Prostate gland (tissue), 2 donors: ENCODE results near the gene EPGN. TPM values are rescaled to one million over a fixed set of nuclear protein-coding genes. Genes with fewer than 3 reads are reported as not detected.
"Not testable (repeated sequence)": the region's sequence is repeated elsewhere in the genome, so short reads cannot be mapped to it uniquely, and the experiment has no call there.

ENCODE experiments used
- DNase-seq: peaks from one replicate; pipeline ENCODE4 v3.0.0-alpha.2; 2019; ENCODE audit warnings: low spot score
- H3K27ac ChIP-seq, 2 donors: fragments of 200-600 bp; sonication (generic); 2 replicates each; pipeline ENCODE4 v1.5.1; 2017 to 2019
- H3K27me3 ChIP-seq: fragments of 200-600 bp; sonication (generic); replicated peaks from 2 replicates; pipeline ENCODE4 v1.5.1; 2019; ENCODE audit not compliant: insufficient read depth
- H3K36me3 ChIP-seq, 2 donors: fragments of 200-600 bp; sonication (generic); 1 replicate in 1 of 2; 2 replicates in 1 of 2; pipeline versions ENCODE4 v1.5.1 to v1.8.1; 2017 to 2019
- H3K4me1 ChIP-seq: fragments of 200-600 bp; sonication (generic); replicated peaks from 2 replicates; pipeline ENCODE4 v1.5.1; 2019
- H3K4me3 ChIP-seq, 2 donors: fragments of 200-600 bp; sonication (generic); 2 replicates each; pipeline ENCODE4 v1.5.1; 2017 to 2019
- H3K9me3 ChIP-seq: fragments of 200-600 bp; sonication (generic); 2 replicates; pipeline ENCODE4 v1.5.1; 2017
- POLR2A ChIP-seq: fragments of 450-650 bp; IDR thresholded peaks from one replicate; pipeline ENCODE4 v1.6.1; 2016; ENCODE audit warnings: antibody characterized with exemption, mild to moderate bottlenecking
- POLR2AphosphoS5 ChIP-seq: sonication (generic); formaldehyde crosslinking; IDR thresholded peaks from one replicate; pipeline ENCODE4 v1.6.1; 2017; ENCODE audit warnings: antibody characterized with exemption
- WGBS: methylation state at CpG from one replicate; pipeline ENCODE4 v1.1.5; 2018; 5-methylcytosine and 5-hydroxymethylcytosine counted together
- intact Hi-C: fragments of 100-400 bp; cut with DNase I; formaldehyde crosslinking; loops from one replicate; pipeline ENCODE4 v1.14.2; 2022
- total RNA-seq, 2 donors: library from RNA; depleted of rRNA; stranded (reverse); fragments of >200 nt; gene quantifications; one replicate each; pipeline ENCODE4 v1.1.0, GENCODE V29; 2016
- TF ChIP-seq, protein P1 (sequence below), 4 experiments: fragments of 200-600 bp in 2 of 4; fragments of 450-650 bp in 2 of 4; sonication (generic) in 2 of 4; IDR thresholded peaks; 1 replicate in 3 of 4; 2 replicates in 1 of 4; pipeline ENCODE4 v1.5.1; 2016 to 2019; ENCODE audit warnings: antibody characterized with exemption in 4 of 4, mild to moderate bottlenecking in 2 of 4, moderate library complexity in 2 of 4

EPGN gene
- total RNA-seq, 2 donors from 2014 or later = not detected

DNA sequence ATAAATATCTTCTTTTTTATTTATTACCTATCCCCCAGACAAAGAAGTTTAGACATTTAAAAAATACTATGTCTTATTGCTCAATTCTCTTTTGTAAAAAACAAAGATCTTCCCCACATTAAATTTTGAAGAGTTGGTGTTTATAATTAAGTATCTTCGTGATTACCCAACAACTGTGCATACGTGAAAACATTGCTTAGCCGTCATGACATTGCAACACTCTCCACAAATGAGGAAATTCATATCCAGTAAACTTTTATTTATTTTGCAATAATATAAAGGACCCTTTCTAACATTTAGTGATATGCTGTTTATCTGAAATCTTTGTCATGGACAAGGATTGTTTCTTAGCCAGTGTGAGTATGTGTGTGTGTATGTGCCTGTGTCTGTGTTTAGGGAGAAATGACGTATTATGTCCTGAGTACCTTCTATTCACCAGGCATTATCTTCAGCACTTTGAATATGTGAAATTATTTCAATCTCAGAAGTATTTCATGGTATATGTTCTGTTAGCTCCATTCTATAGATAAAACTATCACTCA, 30.6 kb downstream of the EPGN start:
- no peak for DNase-seq

DNA sequence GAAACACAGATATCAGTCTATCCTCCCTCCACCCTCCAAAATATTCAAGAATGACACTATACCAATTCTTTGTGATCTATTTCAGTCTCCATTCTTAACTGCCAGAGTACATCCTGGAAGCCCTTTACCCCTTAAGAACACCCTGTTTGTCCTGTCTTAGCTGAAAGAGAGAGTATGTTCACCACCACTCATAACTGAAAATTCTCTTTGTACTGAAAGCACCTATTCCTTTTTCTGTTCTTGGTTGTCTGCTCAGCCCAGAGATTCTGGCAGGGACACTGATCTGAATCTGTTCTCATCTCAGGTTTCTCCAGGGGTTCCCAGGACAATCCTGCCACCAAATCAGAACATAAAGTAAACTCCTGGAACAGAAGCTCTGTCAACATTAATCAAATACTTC, 31.2 kb downstream of the EPGN start:
- H3K4me3 ChIP-seq = no peak overlapping the region
- H3K4me1 ChIP-seq = no peaks in the 10 kb centered on the region
- DNase-seq = no peak
- H3K27me3 ChIP-seq = no peaks in the 10 kb centered on the region
- TF ChIP-seq, protein P1, sequence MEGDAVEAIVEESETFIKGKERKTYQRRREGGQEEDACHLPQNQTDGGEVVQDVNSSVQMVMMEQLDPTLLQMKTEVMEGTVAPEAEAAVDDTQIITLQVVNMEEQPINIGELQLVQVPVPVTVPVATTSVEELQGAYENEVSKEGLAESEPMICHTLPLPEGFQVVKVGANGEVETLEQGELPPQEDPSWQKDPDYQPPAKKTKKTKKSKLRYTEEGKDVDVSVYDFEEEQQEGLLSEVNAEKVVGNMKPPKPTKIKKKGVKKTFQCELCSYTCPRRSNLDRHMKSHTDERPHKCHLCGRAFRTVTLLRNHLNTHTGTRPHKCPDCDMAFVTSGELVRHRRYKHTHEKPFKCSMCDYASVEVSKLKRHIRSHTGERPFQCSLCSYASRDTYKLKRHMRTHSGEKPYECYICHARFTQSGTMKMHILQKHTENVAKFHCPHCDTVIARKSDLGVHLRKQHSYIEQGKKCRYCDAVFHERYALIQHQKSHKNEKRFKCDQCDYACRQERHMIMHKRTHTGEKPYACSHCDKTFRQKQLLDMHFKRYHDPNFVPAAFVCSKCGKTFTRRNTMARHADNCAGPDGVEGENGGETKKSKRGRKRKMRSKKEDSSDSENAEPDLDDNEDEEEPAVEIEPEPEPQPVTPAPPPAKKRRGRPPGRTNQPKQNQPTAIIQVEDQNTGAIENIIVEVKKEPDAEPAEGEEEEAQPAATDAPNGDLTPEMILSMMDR (IDR thresholded peaks at IDR 0.05) = no peak
- TF ChIP-seq POLR2A = no peak
- TF ChIP-seq POLR2AphosphoS5 = no peak
- no peaks in the 10 kb centered on the region for H3K36me3 ChIP-seq
- intact Hi-C loops = no loop called here
- no peaks in the 10 kb centered on the region for H3K9me3 ChIP-seq
- H3K27ac ChIP-seq = no peak overlapping the region

More for the DNA sequence above, 30.6 kb downstream of the EPGN start:
- TF ChIP-seq POLR2A (no peak), POLR2AphosphoS5 (no peak)
- TF ChIP-seq, protein P1 (IDR thresholded peaks at IDR 0.05) = no peak
- H3K36me3 ChIP-seq = no peaks in the 10 kb centered on the region
- no peaks in the 10 kb centered on the region for H3K27me3 ChIP-seq
- no peaks in the 10 kb centered on the region for H3K9me3 ChIP-seq
- no peak overlapping the region for H3K27ac ChIP-seq
- H3K4me1 ChIP-seq = no peaks in the 10 kb centered on the region
- intact Hi-C loops = no loop called here
- H3K4me3 ChIP-seq = no peak overlapping the region
- WGBS = 73% methylated on average over 4 of the region's 4 CpGs

DNA sequence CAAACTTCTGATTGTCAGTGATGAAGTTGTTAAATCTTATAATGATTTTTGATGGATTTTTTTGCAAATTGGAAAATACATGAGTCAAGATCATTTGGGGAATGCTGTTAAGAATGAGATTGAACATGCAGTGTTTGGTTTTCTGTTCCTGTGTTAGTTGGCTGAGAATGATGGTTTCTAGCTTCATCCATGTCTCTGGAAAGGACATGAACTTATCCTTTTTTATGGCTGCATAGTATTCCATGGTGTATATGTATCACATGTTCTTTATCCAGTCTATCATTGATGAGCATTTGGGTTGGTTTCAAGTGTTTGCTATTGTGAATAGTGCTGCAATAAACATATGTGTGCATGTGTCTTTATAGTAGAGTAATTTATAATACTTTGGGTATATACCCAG, 32.2 kb downstream of the EPGN start:
- DNase-seq, H3K27ac ChIP-seq, H3K27me3 ChIP-seq, H3K4me3 ChIP-seq, H3K4me1 ChIP-seq, H3K36me3 ChIP-seq, intact Hi-C loops, H3K9me3 ChIP-seq: not testable (repeated sequence)

DNA sequence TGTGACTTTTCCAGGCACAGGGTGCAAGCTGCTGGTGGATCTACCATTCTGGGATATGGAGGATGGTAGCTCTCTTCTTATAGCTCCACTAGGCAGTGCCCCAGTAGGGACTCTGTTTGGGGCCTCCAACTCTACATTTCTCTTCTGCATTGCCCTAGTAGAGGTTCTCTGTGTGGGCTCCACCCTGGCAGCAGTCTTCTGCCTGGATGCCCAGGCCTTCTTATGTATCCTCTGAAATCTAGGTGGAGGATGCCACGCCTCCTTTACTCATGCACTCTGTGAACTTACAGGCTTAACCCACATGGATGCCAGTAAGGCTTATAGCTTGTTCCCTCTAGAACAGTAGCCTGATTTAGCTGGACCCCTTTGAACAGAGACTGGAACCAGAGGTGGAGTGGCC, 35.8 kb downstream of the EPGN start:
- Histone ChIP-seq H3K27ac (no peak overlapping the region), H3K4me1 (no peaks in the 10 kb centered on the region), H3K36me3 (no peaks in the 10 kb centered on the region), H3K9me3 (no peaks in the 10 kb centered on the region), H3K4me3 (no peak overlapping the region), H3K27me3 (no peaks in the 10 kb centered on the region)
- TF ChIP-seq POLR2AphosphoS5 = no peak
- no peak for TF ChIP-seq POLR2A
- TF ChIP-seq, protein P1 (IDR thresholded peaks at IDR 0.05) = no peak
- DNase-seq = no peak
- intact Hi-C loops = no loop called here
- 79% methylated on average over 1 of the region's 1 CpG for WGBS

DNA sequence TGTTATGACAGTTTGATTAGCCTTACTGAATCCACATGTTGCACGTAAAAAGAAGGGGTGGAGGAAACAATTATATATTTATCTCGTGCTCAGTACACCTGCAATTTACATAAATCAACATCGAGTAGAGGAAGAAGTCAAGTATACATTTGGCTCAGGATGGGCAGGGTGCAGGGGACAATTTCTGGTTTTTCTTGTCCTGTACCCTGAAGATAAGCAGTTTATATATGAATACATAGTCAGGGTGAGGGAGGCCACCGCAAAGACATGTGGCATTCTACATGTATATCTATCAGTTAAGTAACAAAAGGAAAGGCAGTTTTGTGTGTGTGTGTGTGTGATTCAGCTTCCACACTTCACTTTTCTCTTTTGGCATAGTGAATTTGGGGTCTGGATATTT, 45.6 kb downstream of the EPGN start:
- Histone ChIP-seq H3K9me3 (no peaks in the 10 kb centered on the region), H3K4me3 (no peak overlapping the region), H3K27me3 (no peaks in the 10 kb centered on the region), H3K27ac (no peak overlapping the region), H3K36me3 (no peaks in the 10 kb centered on the region), H3K4me1 (no peaks in the 10 kb centered on the region)
- TF ChIP-seq POLR2A = no peak
- TF ChIP-seq, protein P1 (IDR thresholded peaks at IDR 0.05) = no peak
- no peak for TF ChIP-seq POLR2AphosphoS5
- 40% methylated on average over 4 of the region's 4 CpGs for WGBS
- intact Hi-C loops = no loop called here
- no peak for DNase-seq
